ENCODE measurements around the gene PDK1. TPM values are rescaled to one million over a fixed set of nuclear protein-coding genes. Genes with fewer than 3 reads are reported as not detected.
"Not testable (repeated sequence)": the region's sequence is repeated elsewhere in the genome, so short reads cannot be mapped to it uniquely, and the experiment has no call there.

Gene PDK1
- polyA plus RNA-seq, 3 donors = 5.4 to 10.3 (median 9.7) TPM

- Mint-ChIP-seq H3K36me3 (peaks cover 76 to 87% of the 10 kb centered on the region in 2 donors), H3K9me3 (peaks cover 7 to 21% (median 14%) of the 10 kb centered on the region in 7 donors), H3K27me3 (ENCODE audit: low read depth in 3 of 3) (peaks cover 0 to 5% (median 4%) of the 10 kb centered on the region in 3 donors), H3K4me1 (no peaks in the 10 kb centered on the region), H3K27ac (no peak overlapping the region), H3K4me3 (no peak overlapping the region)
- Histone ChIP-seq H3K36me3 (replicated peaks in 1 of 2; ENCODE audit: control insufficient read depth in 1 of 2, insufficient read depth in 2 of 2, low read length in 2 of 2) (peaks cover 32 to 68% of the 10 kb centered on the region in 2 donors), H3K4me1 (ENCODE audit: control insufficient read depth in 1 of 2, insufficient read depth in 2 of 2, low read length in 2 of 2) (no peaks in the 10 kb centered on the region), H3K9me3 (replicated peaks in 1 of 2; ENCODE audit: control insufficient read depth in 1 of 2, insufficient read depth in 1 of 2, low read length in 2 of 2) (no peaks in the 10 kb centered on the region), H2AFZ (ENCODE audit: insufficient read depth, low read depth, low read length, poor library complexity, severe bottlenecking) (no peak overlapping the region), H3K27me3 (ENCODE audit: control insufficient read depth in 2 of 2, insufficient read depth in 2 of 2, low read length in 2 of 2) (no peaks in the 10 kb centered on the region), H3K79me2 (ENCODE audit: insufficient read depth, low read length) (no peaks in the 10 kb centered on the region), H3K9ac (ENCODE audit: insufficient read depth, low read length, poor library complexity, severe bottlenecking) (no peak overlapping the region), H3K27ac (ENCODE audit: low read depth in 1 of 2, low read length in 2 of 2) (no peak overlapping the region), H3K4me3 (replicated peaks in 1 of 3; ENCODE audit: low read depth in 2 of 3, low read length in 3 of 3) (no peak overlapping the region), H3K4me2 (replicated peaks; ENCODE audit: extremely low read depth, low read length, poor library complexity, severe bottlenecking) (no peak overlapping the region), H4K20me1 (ENCODE audit: insufficient read depth, low read length) (no peaks in the 10 kb centered on the region)
- intact Hi-C loops (cut with micrococcal nuclease) = no loop called here
- 85% methylated on average over 2 of the region's 4 CpGs for WGBS (ENCODE audit: insufficient coverage)
- no peak for DNase-seq
- no peak for TF ChIP-seq CTCF (IDR thresholded peaks at IDR 0.05)
Observed at GRCh38 chr2:172588931-172589330, 33.0 kb downstream of the PDK1 start.

GRCh38 chr2:172591386-172591785 is 35.5 kb downstream of the PDK1 start:
- H4K20me1 ChIP-seq (ENCODE audit: insufficient read depth, low read length); H3K4me1 Mint-ChIP-seq; H3K9ac ChIP-seq (ENCODE audit: insufficient read depth, low read length, poor library complexity, severe bottlenecking); H3K4me2 ChIP-seq (replicated peaks; ENCODE audit: extremely low read depth, low read length, poor library complexity, severe bottlenecking); H3K27ac Mint-ChIP-seq; H2AFZ ChIP-seq (ENCODE audit: insufficient read depth, low read depth, low read length, poor library complexity, severe bottlenecking); DNase-seq; H3K9me3 ChIP-seq (replicated peaks in 1 of 2; ENCODE audit: control insufficient read depth in 1 of 2, insufficient read depth in 1 of 2, low read length in 2 of 2); H3K27ac ChIP-seq (ENCODE audit: low read depth in 1 of 2, low read length in 2 of 2); H3K79me2 ChIP-seq (ENCODE audit: insufficient read depth, low read length); H3K27me3 ChIP-seq (ENCODE audit: control insufficient read depth in 2 of 2, insufficient read depth in 2 of 2, low read length in 2 of 2); H3K4me1 ChIP-seq (ENCODE audit: control insufficient read depth in 1 of 2, insufficient read depth in 2 of 2, low read length in 2 of 2); H3K4me3 Mint-ChIP-seq; H3K4me3 ChIP-seq (replicated peaks in 1 of 3; ENCODE audit: low read depth in 2 of 3, low read length in 3 of 3); H3K27me3 Mint-ChIP-seq (ENCODE audit: low read depth in 3 of 3): not testable (repeated sequence)
- peaks cover 39 to 82% of the 10 kb centered on the region in 2 donors for H3K36me3 ChIP-seq (replicated peaks in 1 of 2; ENCODE audit: control insufficient read depth in 1 of 2, insufficient read depth in 2 of 2, low read length in 2 of 2)
- 90% methylated on average over 3 of the region's 4 CpGs for WGBS (ENCODE audit: insufficient coverage)
- Mint-ChIP-seq H3K9me3 (peaks cover 7 to 21% (median 14%) of the 10 kb centered on the region in 7 donors), H3K36me3 (peaks cover 80 to 81% of the 10 kb centered on the region in 2 donors)
- intact Hi-C loops (cut with micrococcal nuclease) = loop anchor here in 1 of 2 donors (10.0 kb wide), 2 partner anchors 113 to 247 kb away; no protein-coding TSS in a partner anchor

- H3K36me3 ChIP-seq (replicated peaks in 1 of 2; ENCODE audit: control insufficient read depth in 1 of 2, insufficient read depth in 2 of 2, low read length in 2 of 2) = peaks cover 42 to 82% of the 10 kb centered on the region in 2 donors
- H4K20me1 ChIP-seq (ENCODE audit: insufficient read depth, low read length); H3K9me3 ChIP-seq (replicated peaks in 1 of 2; ENCODE audit: control insufficient read depth in 1 of 2, insufficient read depth in 1 of 2, low read length in 2 of 2); H3K4me1 Mint-ChIP-seq; H3K27me3 Mint-ChIP-seq (ENCODE audit: low read depth in 3 of 3); H3K4me2 ChIP-seq (replicated peaks; ENCODE audit: extremely low read depth, low read length, poor library complexity, severe bottlenecking); DNase-seq; H2AFZ ChIP-seq (ENCODE audit: insufficient read depth, low read depth, low read length, poor library complexity, severe bottlenecking); H3K4me1 ChIP-seq (ENCODE audit: control insufficient read depth in 1 of 2, insufficient read depth in 2 of 2, low read length in 2 of 2); H3K79me2 ChIP-seq (ENCODE audit: insufficient read depth, low read length); H3K9ac ChIP-seq (ENCODE audit: insufficient read depth, low read length, poor library complexity, severe bottlenecking); H3K4me3 ChIP-seq (replicated peaks in 1 of 3; ENCODE audit: low read depth in 2 of 3, low read length in 3 of 3); H3K27me3 ChIP-seq (ENCODE audit: control insufficient read depth in 2 of 2, insufficient read depth in 2 of 2, low read length in 2 of 2); H3K27ac ChIP-seq (ENCODE audit: low read depth in 1 of 2, low read length in 2 of 2); H3K4me3 Mint-ChIP-seq: not testable (repeated sequence)
- Mint-ChIP-seq H3K27ac (peak overlapping the region in 1 of 7 donors; percentile 15), H3K9me3 (peaks cover 6 to 17% (median 12%) of the 10 kb centered on the region in 7 donors), H3K36me3 (peaks cover 80 to 81% of the 10 kb centered on the region in 2 donors)
- intact Hi-C loops (cut with micrococcal nuclease) = loop anchor here in 1 of 2 donors (10.0 kb wide), 2 partner anchors 113 to 247 kb away; no protein-coding TSS in a partner anchor
Observed at GRCh38 chr2:172592190-172592589, 36.3 kb downstream of the PDK1 start.

All from CD14-positive monocyte (primary cell).